Bronchial epithelial cell (primary cell): Measurements from ENCODE around the gene DVL2. TPM values are rescaled to one million over a fixed set of nuclear protein-coding genes. Genes with fewer than 3 reads are reported as not detected.
"Not testable (repeated sequence)": the region's sequence is repeated elsewhere in the genome, so short reads cannot be mapped to it uniquely, and the experiment has no call there.

Experiments used
- DNase-seq: peaks from one replicate; pipeline ENCODE4 v3.0.0-alpha.2; 2010; ENCODE audit warnings: low read depth
- FAIRE-seq: peaks from 2 replicates; lab custom pipeline; 2011; peaks lifted over from hg19 to GRCh38; lab: Jason Lieb, UNC
- H3K27me3 ChIP-seq: 2 replicates; pipeline ENCODE4 v1.5.1; 2011; ENCODE audit warnings: low read length; ENCODE audit not compliant: control insufficient read depth, insufficient read depth
- H3K36me3 ChIP-seq: 2 replicates; pipeline ENCODE4 v1.5.1; 2011; ENCODE audit warnings: low read length; ENCODE audit not compliant: control insufficient read depth, insufficient read depth
- H3K4me3 ChIP-seq: 2 replicates; pipeline ENCODE4 v1.5.1; 2011; ENCODE audit warnings: mild to moderate bottlenecking, low read depth, low read length, control low read depth
- total RNA-seq: library from RNA; depleted of rRNA; stranded (reverse); fragments of >200 nt; gene quantifications from 2 replicates; pipeline ENCODE4 v1.2.1, GENCODE V29; 2014
- TF ChIP-seq, protein P1 (sequence below): IDR thresholded peaks from 2 replicates; pipeline ENCODE4 v1.5.1; 2011; ENCODE audit warnings: mild to moderate bottlenecking, moderate library complexity, low read length, control low read depth, inconsistent platforms; ENCODE audit not compliant: insufficient read depth, severe bottlenecking

Gene DVL2
- total RNA-seq, 1 donor from 2014 or later: 52.1 TPM

DNA sequence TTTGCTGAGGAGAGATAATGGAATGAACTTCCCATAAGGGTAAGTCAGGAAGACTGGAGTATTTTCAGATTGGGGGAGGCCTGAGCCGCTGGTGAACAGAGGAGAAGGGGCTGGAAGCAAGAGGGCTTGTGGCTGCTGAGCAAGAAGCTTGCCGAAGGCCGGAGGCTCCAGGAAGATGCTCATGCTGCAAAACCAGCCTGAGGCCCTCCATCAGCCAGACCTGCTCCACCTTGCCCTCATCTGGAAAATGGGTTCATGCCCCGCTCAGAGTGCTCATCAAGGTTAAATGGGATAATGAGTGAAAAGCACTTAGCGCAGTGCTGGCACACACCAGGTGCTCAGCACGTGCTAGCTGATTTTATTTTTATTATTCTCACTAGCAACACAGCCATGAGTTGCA lies 49.7 kb downstream of the DVL2 start:
- TF ChIP-seq, protein P1, sequence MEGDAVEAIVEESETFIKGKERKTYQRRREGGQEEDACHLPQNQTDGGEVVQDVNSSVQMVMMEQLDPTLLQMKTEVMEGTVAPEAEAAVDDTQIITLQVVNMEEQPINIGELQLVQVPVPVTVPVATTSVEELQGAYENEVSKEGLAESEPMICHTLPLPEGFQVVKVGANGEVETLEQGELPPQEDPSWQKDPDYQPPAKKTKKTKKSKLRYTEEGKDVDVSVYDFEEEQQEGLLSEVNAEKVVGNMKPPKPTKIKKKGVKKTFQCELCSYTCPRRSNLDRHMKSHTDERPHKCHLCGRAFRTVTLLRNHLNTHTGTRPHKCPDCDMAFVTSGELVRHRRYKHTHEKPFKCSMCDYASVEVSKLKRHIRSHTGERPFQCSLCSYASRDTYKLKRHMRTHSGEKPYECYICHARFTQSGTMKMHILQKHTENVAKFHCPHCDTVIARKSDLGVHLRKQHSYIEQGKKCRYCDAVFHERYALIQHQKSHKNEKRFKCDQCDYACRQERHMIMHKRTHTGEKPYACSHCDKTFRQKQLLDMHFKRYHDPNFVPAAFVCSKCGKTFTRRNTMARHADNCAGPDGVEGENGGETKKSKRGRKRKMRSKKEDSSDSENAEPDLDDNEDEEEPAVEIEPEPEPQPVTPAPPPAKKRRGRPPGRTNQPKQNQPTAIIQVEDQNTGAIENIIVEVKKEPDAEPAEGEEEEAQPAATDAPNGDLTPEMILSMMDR: no peak
- no peak for DNase-seq
- Histone ChIP-seq H3K27me3 (no peaks in the 10 kb centered on the region), H3K4me3 (no peak overlapping the region), H3K36me3 (no peaks in the 10 kb centered on the region)
- no peak for FAIRE-seq

DNA sequence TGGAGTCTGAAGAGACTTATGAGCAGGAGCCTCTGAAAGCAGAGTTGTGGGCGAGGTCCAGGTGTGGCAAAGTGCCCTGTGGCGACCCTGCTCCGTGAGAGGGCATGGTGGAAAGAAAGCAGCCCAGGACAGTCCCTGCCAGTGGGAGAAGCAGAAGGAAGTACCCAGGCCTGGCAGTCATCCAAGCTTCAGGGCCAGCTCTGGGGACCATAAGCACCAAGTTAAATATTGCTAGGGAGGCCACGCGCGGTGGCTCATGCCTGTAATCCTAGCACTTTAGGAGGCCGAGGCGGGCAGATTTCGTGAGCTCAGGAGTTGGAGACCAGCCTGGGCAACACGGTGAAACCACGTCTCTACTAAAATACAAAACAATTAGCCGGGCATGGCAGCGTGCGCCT lies 50.2 kb downstream of the DVL2 start:
- Histone ChIP-seq H3K27me3 (no peaks in the 10 kb centered on the region), H3K36me3 (no peaks in the 10 kb centered on the region), H3K4me3 (no peak overlapping the region)
- TF ChIP-seq, protein P1: no peak
- DNase-seq: no peak
- FAIRE-seq: no peak

DNA sequence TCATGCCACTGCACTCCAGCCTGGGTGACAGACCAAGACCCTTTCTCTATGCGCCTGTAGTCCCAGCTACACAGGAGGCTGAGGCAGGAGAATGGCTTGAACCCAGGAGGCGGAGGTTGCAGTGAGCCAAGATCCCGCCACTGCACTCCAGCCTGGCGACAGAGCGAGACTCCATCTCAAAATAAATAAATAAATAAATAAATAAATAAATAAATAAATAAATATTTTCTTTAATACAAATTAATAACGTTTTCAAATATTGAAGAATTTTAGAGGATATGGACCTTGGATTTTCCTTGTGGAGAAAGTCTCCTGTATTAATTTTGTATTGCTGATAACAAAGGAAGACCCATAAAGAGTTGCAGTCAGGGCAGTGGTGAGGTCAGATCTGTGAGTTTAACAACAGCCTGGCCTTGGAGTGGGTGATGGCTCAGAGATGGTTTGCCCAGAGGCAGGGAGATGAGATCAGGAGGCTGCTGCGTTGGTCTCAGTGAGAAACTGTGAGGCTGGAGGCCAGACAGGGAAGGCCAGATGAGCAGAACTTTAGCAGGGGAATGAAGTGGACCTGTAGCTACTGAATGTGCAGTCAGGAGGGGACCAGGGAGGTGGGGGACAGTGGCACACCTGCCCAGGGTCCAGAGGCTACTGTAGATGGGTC lies 50.8 kb downstream of the DVL2 start:
- no peak overlapping the region for H3K4me3 ChIP-seq
- TF ChIP-seq, protein P1: no peak
- no peaks in the 10 kb centered on the region for H3K27me3 ChIP-seq
- FAIRE-seq (no peak), DNase-seq (no peak)
- H3K36me3 ChIP-seq: no peaks in the 10 kb centered on the region

DNA sequence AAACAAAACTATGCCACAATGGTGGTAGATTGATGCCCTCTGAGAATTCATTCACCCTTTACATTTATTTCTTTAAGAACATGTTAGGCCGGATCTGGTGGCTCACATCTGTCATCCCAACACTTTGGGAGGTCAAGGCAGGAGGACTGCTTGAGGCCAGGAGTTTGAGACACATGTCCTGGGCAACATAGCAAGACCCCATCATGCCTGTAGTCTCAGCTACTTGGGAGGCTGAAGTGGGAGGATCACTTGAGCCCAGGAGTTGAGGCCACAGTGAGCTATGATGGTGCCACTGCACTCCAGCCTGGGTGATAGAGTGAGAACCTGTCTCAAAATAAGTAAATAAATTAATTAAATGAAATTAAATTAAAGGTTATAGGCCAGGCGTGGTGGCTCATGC lies 52.2 kb downstream of the DVL2 start:
- H3K27me3 ChIP-seq, DNase-seq, H3K36me3 ChIP-seq, H3K4me3 ChIP-seq, FAIRE-seq: not testable (repeated sequence)

DNA sequence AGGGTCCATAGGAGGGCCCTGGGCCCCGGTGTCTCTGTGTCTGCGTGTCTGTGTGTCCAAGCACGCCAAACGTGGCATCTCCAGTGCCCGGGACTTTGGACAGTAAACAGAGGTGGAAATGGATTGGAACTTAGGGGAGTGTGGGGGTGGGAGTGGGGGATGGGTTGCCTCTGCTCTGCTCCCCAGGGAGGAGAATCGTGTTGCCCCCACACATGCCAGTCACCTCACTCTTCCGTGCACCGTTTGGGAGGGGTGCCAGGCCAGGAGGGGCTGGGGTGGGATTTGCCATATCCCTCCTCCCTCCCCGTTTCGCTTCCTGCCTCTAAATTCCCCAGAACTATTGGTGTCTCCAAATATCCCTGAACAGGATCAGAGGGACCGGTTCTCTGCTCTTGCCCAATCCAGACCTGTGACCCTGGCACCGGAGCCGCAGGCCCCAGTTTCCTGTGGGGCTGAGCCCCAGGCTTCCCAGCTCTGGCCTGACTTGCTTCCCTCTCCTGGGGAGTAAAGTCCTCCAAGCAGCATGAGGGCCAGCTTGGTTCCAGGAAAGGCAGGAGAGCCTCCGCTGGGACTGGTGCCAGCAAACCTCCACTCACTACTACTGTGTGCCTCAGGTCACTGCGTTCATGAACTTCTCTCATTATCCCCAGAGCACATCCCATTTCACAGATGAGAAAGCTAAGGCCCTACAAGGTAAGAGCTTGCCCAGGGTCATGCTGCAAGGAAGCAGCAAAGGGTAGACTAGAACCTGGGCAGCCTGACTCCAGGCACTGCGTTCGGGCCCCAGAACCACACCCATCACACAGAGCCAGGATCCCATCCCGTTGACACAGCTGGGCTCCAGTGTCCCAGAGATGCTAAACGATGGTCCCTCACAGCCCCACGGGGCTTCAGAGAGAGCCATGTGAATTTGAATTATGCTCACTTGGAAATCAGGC lies 54.7 kb downstream of the DVL2 start, which contains the start of gene ASGR1:
TSS of gene ASGR1 (minus strand) at position 54 of the 938 bp plus-strand sequence. CDS start 807 bp downstream, outside the sequence.
- TF ChIP-seq, protein P1: no peak
- Histone ChIP-seq H3K27me3 (peaks cover 4% of the 10 kb centered on the region), H3K36me3 (no peaks in the 10 kb centered on the region), H3K4me3 (no peak within 1 kb of the TSS)
- FAIRE-seq: no peak
- DNase-seq: no peak

DNA sequence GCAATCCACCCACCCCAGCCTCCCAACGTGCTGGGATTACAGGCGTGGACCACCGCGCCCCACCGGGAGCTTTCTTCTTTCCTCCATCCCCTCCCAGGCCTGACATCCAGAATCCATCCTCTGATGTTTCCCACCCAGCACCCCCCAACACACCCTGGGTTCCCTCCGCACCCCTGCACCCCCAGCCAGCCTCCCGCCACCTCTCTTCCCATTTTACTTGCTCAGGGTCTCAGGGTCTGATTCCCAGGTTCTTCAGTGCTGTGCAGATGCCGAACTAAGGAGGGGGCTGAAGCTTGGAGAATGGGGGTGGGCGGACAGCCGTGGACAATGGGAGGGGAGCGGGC lies 55.4 kb downstream of the DVL2 start:
- DNase-seq (no peak), FAIRE-seq (no peak)
- Histone ChIP-seq H3K36me3 (no peaks in the 10 kb centered on the region), H3K4me3 (no peak overlapping the region), H3K27me3 (peaks cover 4% of the 10 kb centered on the region)
- TF ChIP-seq, protein P1: no peak
